ENCODE results near the gene SLC38A4. TPM values are rescaled to one million over a fixed set of nuclear protein-coding genes. Genes with fewer than 3 reads are reported as not detected.

SLC38A4 gene
- total and polyA plus RNA-seq, 2 experiments from 2014 or later, result 16.5 to 37.3 TPM

- Histone ChIP-seq H3K27me3 (no peaks in the 10 kb centered on the region), H3K27ac (no peak overlapping the region), H4K20me1 (ENCODE audit: insufficient read depth, poor library complexity, severe bottlenecking) (no peaks in the 10 kb centered on the region), H3K4me3 (no peak overlapping the region), H3K9me2 (replicated peaks; ENCODE audit: insufficient read depth) (no peaks in the 10 kb centered on the region), H3K79me2 (no peaks in the 10 kb centered on the region), H3K36me3 (replicated peaks; ENCODE audit: insufficient read depth, low read depth) (no peaks in the 10 kb centered on the region), H3K4me2 (no peak overlapping the region), H3K9me3 (ENCODE audit: low read depth) (no peaks in the 10 kb centered on the region), H3K4me1 (ENCODE audit: insufficient read depth) (no peaks in the 10 kb centered on the region), H2AFZ (no peak overlapping the region)
- no peak for DNase-seq (ENCODE audit: low spot score)
- TF ChIP-seq EZH2phosphoT487 (IDR thresholded peaks at IDR 0.05; ENCODE audit: low read depth, severe bottlenecking, unreplicated experiment) (no peak), EZH2 (IDR thresholded peaks at IDR 0.05; ENCODE audit: borderline replicate concordance) (no peak)
- 90% methylated on average over 3 of the region's 3 CpGs for WGBS (ENCODE audit: low lambda C conversion rate, missing lambda C conversion rate)
Observed at GRCh38 chr12:46804054-46804453, 21.7 kb downstream of the SLC38A4 start.

- WGBS (ENCODE audit: low lambda C conversion rate, missing lambda C conversion rate), result 80% methylated on average over 3 of the region's 3 CpGs
Observed at GRCh38 chr12:46803517-46803916, 22.3 kb downstream of the SLC38A4 start.

GRCh38 chr12:46801293-46801692 lies 24.5 kb downstream of the SLC38A4 start:
- Histone ChIP-seq H2AFZ (no peak overlapping the region), H3K4me3 (no peak overlapping the region), H3K9me2 (replicated peaks; ENCODE audit: insufficient read depth) (no peaks in the 10 kb centered on the region), H3K4me2 (no peak overlapping the region), H3K4me1 (ENCODE audit: insufficient read depth) (no peaks in the 10 kb centered on the region), H3K27me3 (no peaks in the 10 kb centered on the region), H3K79me2 (no peaks in the 10 kb centered on the region), H3K27ac (no peak overlapping the region), H4K20me1 (ENCODE audit: insufficient read depth, poor library complexity, severe bottlenecking) (no peaks in the 10 kb centered on the region), H3K36me3 (replicated peaks; ENCODE audit: insufficient read depth, low read depth) (no peaks in the 10 kb centered on the region), H3K9me3 (ENCODE audit: low read depth) (no peaks in the 10 kb centered on the region)
- DNase-seq (ENCODE audit: low spot score), result no peak
- TF ChIP-seq CTCF (IDR thresholded peaks at IDR 0.05; ENCODE audit: poor library complexity) (no peak), EZH2 (IDR thresholded peaks at IDR 0.05; ENCODE audit: borderline replicate concordance) (no peak), EZH2phosphoT487 (IDR thresholded peaks at IDR 0.05; ENCODE audit: low read depth, severe bottlenecking, unreplicated experiment) (no peak)
- WGBS (ENCODE audit: low lambda C conversion rate, missing lambda C conversion rate), result 21% methylated on average over 1 of the region's 1 CpG

More at GRCh38 chr12:46803517-46803916, 22.3 kb downstream of the SLC38A4 start:
- no peaks in the 10 kb centered on the region for H3K4me1 ChIP-seq (ENCODE audit: insufficient read depth)
- TF ChIP-seq CTCF (IDR thresholded peaks at IDR 0.05; ENCODE audit: poor library complexity), result no peak
- no peak for TF ChIP-seq EZH2phosphoT487 (IDR thresholded peaks at IDR 0.05; ENCODE audit: low read depth, severe bottlenecking, unreplicated experiment)
- TF ChIP-seq EZH2 (IDR thresholded peaks at IDR 0.05; ENCODE audit: borderline replicate concordance), result no peak
- H3K4me3 ChIP-seq, result no peak overlapping the region
- H3K4me2 ChIP-seq, result no peak overlapping the region
- no peaks in the 10 kb centered on the region for H3K36me3 ChIP-seq (replicated peaks; ENCODE audit: insufficient read depth, low read depth)
- H2AFZ ChIP-seq, result no peak overlapping the region
- H3K27me3 ChIP-seq, result no peaks in the 10 kb centered on the region
- no peaks in the 10 kb centered on the region for H3K9me2 ChIP-seq (replicated peaks; ENCODE audit: insufficient read depth)
- no peak for DNase-seq (ENCODE audit: low spot score)
- H4K20me1 ChIP-seq (ENCODE audit: insufficient read depth, poor library complexity, severe bottlenecking), result no peaks in the 10 kb centered on the region
- no peak overlapping the region for H3K27ac ChIP-seq
- H3K79me2 ChIP-seq, result no peaks in the 10 kb centered on the region
- H3K9me3 ChIP-seq (ENCODE audit: low read depth), result no peaks in the 10 kb centered on the region

GRCh38 chr12:46800160-46800559 lies 25.6 kb downstream of the SLC38A4 start:
- TF ChIP-seq CTCF (IDR thresholded peaks at IDR 0.05; ENCODE audit: poor library complexity) (no peak), EZH2 (IDR thresholded peaks at IDR 0.05; ENCODE audit: borderline replicate concordance) (no peak), EZH2phosphoT487 (IDR thresholded peaks at IDR 0.05; ENCODE audit: low read depth, severe bottlenecking, unreplicated experiment) (no peak)
- H3K4me2 ChIP-seq, result no peak overlapping the region
- no peaks in the 10 kb centered on the region for H3K27me3 ChIP-seq
- no peaks in the 10 kb centered on the region for H3K4me1 ChIP-seq (ENCODE audit: insufficient read depth)
- H3K79me2 ChIP-seq, result no peaks in the 10 kb centered on the region
- no peaks in the 10 kb centered on the region for H3K9me3 ChIP-seq (ENCODE audit: low read depth)
- no peak for DNase-seq (ENCODE audit: low spot score)
- H3K36me3 ChIP-seq (replicated peaks; ENCODE audit: insufficient read depth, low read depth), result no peaks in the 10 kb centered on the region
- H3K9me2 ChIP-seq (replicated peaks; ENCODE audit: insufficient read depth), result no peaks in the 10 kb centered on the region
- 86% methylated on average over 4 of the region's 4 CpGs for WGBS (ENCODE audit: low lambda C conversion rate, missing lambda C conversion rate)
- no peak overlapping the region for H3K4me3 ChIP-seq
- H4K20me1 ChIP-seq (ENCODE audit: insufficient read depth, poor library complexity, severe bottlenecking), result no peaks in the 10 kb centered on the region
- no peak overlapping the region for H3K27ac ChIP-seq
- H2AFZ ChIP-seq, result no peak overlapping the region
